Liver (tissue), 9 donors: Measurements from ENCODE around the gene SOCS3. TPM values are rescaled to one million over a fixed set of nuclear protein-coding genes. Genes with fewer than 3 reads are reported as not detected.

Experiments
- DNase-seq: peaks from one replicate; pipeline ENCODE4 v3.0.0-alpha.2; 2017; ENCODE audit warnings: low spot score
- H3K27ac ChIP-seq, 2 donors: one replicate each; pipeline ENCODE4 v1.7.0; 2013; ENCODE audit warnings: inconsistent platforms in 2 of 2, low read length in 2 of 2, control low read depth in 1 of 2, low read depth in 1 of 2, mild to moderate bottlenecking in 1 of 2
- H3K27me3 ChIP-seq, 4 donors: one replicate each; pipeline versions ENCODE4 v1.6.1 to v1.7.0; 2013; ENCODE audit warnings: low read length in 3 of 4, inconsistent platforms in 1 of 4, mild to moderate bottlenecking in 1 of 4, moderate library complexity in 1 of 4; ENCODE audit not compliant: control insufficient read depth in 4 of 4, insufficient read depth in 4 of 4
- H3K36me3 ChIP-seq, 4 donors: one replicate each; pipeline versions ENCODE4 v1.6.1 to v1.7.0; 2013; ENCODE audit warnings: low read length in 3 of 4, mild to moderate bottlenecking in 3 of 4, low read depth in 1 of 4, moderate library complexity in 1 of 4; ENCODE audit not compliant: control insufficient read depth in 4 of 4, insufficient read depth in 3 of 4
- H3K4me1 ChIP-seq, 4 donors: one replicate each; pipeline versions ENCODE4 v1.6.1 to v1.7.0; 2013; ENCODE audit warnings: low read length in 3 of 4, mild to moderate bottlenecking in 3 of 4, moderate library complexity in 1 of 4; ENCODE audit not compliant: control insufficient read depth in 4 of 4, insufficient read depth in 4 of 4
- H3K4me3 ChIP-seq, 3 donors: one replicate each; pipeline versions ENCODE4 v1.6.1 to v1.7.0; 2013; ENCODE audit warnings: low read length in 3 of 3, control low read depth in 1 of 3, low read depth in 1 of 3, mild to moderate bottlenecking in 1 of 3
- H3K9ac ChIP-seq, 2 donors: one replicate each; pipeline ENCODE4 v1.7.0; 2013; ENCODE audit warnings: low read length in 2 of 2, mild to moderate bottlenecking in 2 of 2, moderate library complexity in 2 of 2, control low read depth in 1 of 2, low read depth in 1 of 2
- H3K9me3 ChIP-seq, 4 donors: one replicate each; pipeline versions ENCODE4 v1.6.1 to v1.7.0; 2013; ENCODE audit warnings: low read length in 3 of 4; ENCODE audit not compliant: control insufficient read depth in 4 of 4
- EGR1 ChIP-seq, 2 donors: IDR thresholded peaks; 2 replicates each; pipeline ENCODE4 v1.6.1; 2016 to 2018; ENCODE audit warnings: antibody characterized with exemption in 2 of 2, low read depth in 2 of 2
- FOXA1 ChIP-seq: IDR thresholded peaks from 2 replicates; pipeline ENCODE4 v1.6.1; 2016; ENCODE audit warnings: antibody characterized with exemption
- FOXA2 ChIP-seq: IDR thresholded peaks from 2 replicates; pipeline ENCODE4 v1.6.1; 2016; ENCODE audit warnings: antibody characterized with exemption
- GABPA ChIP-seq, 2 donors: IDR thresholded peaks in 1 of 2; conservative IDR thresholded peaks in 1 of 2; 2 replicates each; pipeline ENCODE4 v1.6.1; 2016; ENCODE audit warnings: antibody characterized with exemption in 2 of 2, mild to moderate bottlenecking in 1 of 2, moderate library complexity in 1 of 2
- JUND ChIP-seq, 2 donors: IDR thresholded peaks; 2 replicates each; pipeline ENCODE4 v1.6.1; 2016; ENCODE audit warnings: antibody characterized with exemption in 2 of 2
- NR2F2 ChIP-seq: IDR thresholded peaks from 2 replicates; pipeline ENCODE4 v1.6.1; 2016; ENCODE audit warnings: antibody characterized with exemption
- RXRA ChIP-seq, 2 donors: IDR thresholded peaks; 2 replicates each; pipeline ENCODE4 v1.6.1; 2017 to 2018; ENCODE audit warnings: antibody characterized with exemption in 2 of 2, mild to moderate bottlenecking in 1 of 2
- SP1 ChIP-seq: IDR thresholded peaks from 2 replicates; pipeline ENCODE4 v1.6.1; 2018; ENCODE audit warnings: antibody characterized with exemption, mild to moderate bottlenecking
- YY1 ChIP-seq: IDR thresholded peaks from 2 replicates; pipeline ENCODE4 v1.6.1; 2016; ENCODE audit warnings: antibody characterized with exemption, mild to moderate bottlenecking
- WGBS: extraction: QIAGEN DNeasy Blood & Tissue Kit; methylation state at CpG from one replicate; pipeline ENCODE4 v1.1.7; 2013; 5-methylcytosine and 5-hydroxymethylcytosine counted together
- polyA plus RNA-seq, 2 donors: library from polyadenylated mRNA; stranded (reverse) in 1 of 2; unstranded in 1 of 2; fragments of 200-250 nt in 1 of 2; fragments of >200 nt in 1 of 2; fragmentation: Nextera tagmentation in 1 of 2; extraction: Ambion mirVana in 1 of 2; gene quantifications; one replicate each; pipeline versions ENCODE4 v1.2.1 to v1.2.3, GENCODE V29; 2013 to 2015
- total RNA-seq, 2 donors: library from RNA; depleted of rRNA; stranded (reverse); fragments of >200 nt; gene quantifications; one replicate each; pipeline ENCODE4 v1.2.3, GENCODE V29; 2014
- TF ChIP-seq, protein P1 (sequence below): fragments of 150-350 bp; IDR thresholded peaks from 2 replicates; pipeline ENCODE4 v1.5.1; 2017; ENCODE audit warnings: improper control_type of control experiment, low read depth, low read length; ENCODE audit not compliant: missing input control
- TF ChIP-seq, protein P2 (sequence below): IDR thresholded peaks from 2 replicates; pipeline ENCODE4 v1.6.1; 2016; ENCODE audit warnings: antibody characterized with exemption, mild to moderate bottlenecking
- TF ChIP-seq, protein P3 (sequence below): IDR thresholded peaks from 2 replicates; pipeline ENCODE4 v1.6.1; 2016; ENCODE audit warnings: antibody characterized with exemption
- TF ChIP-seq, protein P4 (sequence below): IDR thresholded peaks from 2 replicates; pipeline ENCODE4 v1.6.1; 2016; ENCODE audit warnings: antibody characterized with exemption
- donor health status: healthy.
- donor health status: healthy.
- donor health status: healthy.
- donor health status: healthy.
- donor health status: healthy.

The SOCS3 gene
- total and polyA plus RNA-seq, 4 donors = 12.2 to 48.0 (median 18.3) TPM

DNA sequence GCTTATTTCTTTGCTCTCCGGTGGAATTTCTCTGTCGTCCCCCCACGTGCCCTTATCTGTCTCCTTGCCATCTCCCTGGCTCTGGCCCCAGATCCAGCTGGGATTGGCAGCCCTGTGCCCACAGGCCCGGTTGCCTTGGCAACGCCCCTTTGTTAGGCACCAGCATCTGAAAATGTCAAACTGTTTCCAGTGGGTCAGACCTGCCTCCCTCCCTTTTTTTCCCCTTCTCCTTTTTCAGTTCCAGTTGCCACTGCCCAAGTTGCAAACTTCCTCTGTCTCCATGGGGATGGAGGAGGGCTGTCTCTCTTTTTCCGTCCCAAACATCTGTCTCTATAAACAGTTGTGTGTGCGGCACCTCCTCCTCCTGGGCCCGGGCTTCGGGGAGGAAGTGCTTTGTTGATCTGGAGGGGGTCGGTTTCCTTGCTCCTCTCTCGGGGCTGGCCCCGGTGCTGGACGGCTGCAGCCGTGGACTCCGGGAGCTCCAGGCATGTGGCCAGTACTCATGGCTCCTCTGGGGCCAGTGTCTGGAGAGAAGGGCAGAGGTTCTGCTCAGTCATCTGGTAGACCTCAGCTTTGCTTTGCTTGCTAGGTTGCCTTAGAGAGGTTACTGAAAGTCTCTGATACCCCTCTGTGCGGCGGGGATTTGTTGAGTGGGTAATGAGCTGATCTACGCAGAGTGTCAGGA, 35.3 kb downstream of the SOCS3 start (continued):
- TF ChIP-seq, protein P1, sequence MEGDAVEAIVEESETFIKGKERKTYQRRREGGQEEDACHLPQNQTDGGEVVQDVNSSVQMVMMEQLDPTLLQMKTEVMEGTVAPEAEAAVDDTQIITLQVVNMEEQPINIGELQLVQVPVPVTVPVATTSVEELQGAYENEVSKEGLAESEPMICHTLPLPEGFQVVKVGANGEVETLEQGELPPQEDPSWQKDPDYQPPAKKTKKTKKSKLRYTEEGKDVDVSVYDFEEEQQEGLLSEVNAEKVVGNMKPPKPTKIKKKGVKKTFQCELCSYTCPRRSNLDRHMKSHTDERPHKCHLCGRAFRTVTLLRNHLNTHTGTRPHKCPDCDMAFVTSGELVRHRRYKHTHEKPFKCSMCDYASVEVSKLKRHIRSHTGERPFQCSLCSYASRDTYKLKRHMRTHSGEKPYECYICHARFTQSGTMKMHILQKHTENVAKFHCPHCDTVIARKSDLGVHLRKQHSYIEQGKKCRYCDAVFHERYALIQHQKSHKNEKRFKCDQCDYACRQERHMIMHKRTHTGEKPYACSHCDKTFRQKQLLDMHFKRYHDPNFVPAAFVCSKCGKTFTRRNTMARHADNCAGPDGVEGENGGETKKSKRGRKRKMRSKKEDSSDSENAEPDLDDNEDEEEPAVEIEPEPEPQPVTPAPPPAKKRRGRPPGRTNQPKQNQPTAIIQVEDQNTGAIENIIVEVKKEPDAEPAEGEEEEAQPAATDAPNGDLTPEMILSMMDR = no peak
- no peak for TF ChIP-seq EGR1 (IDR thresholded peaks at IDR 0.05; ENCODE audit: low read depth in 2 of 2)
- peak in 1 of 2 donors; percentile 10 for TF ChIP-seq GABPA (IDR thresholded peaks at IDR 0.05 in 1 of 2, conservative IDR thresholded peaks at IDR 0.05 in 1 of 2)
- TF ChIP-seq YY1 = peak; percentile 24
- no peak for TF ChIP-seq RXRA (IDR thresholded peaks at IDR 0.05)
- TF ChIP-seq NR2F2 = peak; percentile 80
- TF ChIP-seq FOXA1 = no peak

GRCh38 chr17:78323826-78324390, 36.0 kb downstream of the SOCS3 start:
- DNase-seq = no peak
- H3K4me1 ChIP-seq = peaks cover 0 to 8% (median 3%) of the 10 kb centered on the region in 4 donors
- H3K36me3 ChIP-seq = no peaks in the 10 kb centered on the region
- no peaks in the 10 kb centered on the region for H3K9me3 ChIP-seq
- H3K4me3 ChIP-seq = no peak overlapping the region
- no peaks in the 10 kb centered on the region for H3K27me3 ChIP-seq
- WGBS = 76% methylated on average over 7 of the region's 7 CpGs
- peak overlapping the region; percentile 83 for H3K27ac ChIP-seq
- H3K9ac ChIP-seq = no peak overlapping the region
- TF ChIP-seq FOXA2 = no peak
- TF ChIP-seq FOXA1 = no peak
- TF ChIP-seq, protein P2, sequence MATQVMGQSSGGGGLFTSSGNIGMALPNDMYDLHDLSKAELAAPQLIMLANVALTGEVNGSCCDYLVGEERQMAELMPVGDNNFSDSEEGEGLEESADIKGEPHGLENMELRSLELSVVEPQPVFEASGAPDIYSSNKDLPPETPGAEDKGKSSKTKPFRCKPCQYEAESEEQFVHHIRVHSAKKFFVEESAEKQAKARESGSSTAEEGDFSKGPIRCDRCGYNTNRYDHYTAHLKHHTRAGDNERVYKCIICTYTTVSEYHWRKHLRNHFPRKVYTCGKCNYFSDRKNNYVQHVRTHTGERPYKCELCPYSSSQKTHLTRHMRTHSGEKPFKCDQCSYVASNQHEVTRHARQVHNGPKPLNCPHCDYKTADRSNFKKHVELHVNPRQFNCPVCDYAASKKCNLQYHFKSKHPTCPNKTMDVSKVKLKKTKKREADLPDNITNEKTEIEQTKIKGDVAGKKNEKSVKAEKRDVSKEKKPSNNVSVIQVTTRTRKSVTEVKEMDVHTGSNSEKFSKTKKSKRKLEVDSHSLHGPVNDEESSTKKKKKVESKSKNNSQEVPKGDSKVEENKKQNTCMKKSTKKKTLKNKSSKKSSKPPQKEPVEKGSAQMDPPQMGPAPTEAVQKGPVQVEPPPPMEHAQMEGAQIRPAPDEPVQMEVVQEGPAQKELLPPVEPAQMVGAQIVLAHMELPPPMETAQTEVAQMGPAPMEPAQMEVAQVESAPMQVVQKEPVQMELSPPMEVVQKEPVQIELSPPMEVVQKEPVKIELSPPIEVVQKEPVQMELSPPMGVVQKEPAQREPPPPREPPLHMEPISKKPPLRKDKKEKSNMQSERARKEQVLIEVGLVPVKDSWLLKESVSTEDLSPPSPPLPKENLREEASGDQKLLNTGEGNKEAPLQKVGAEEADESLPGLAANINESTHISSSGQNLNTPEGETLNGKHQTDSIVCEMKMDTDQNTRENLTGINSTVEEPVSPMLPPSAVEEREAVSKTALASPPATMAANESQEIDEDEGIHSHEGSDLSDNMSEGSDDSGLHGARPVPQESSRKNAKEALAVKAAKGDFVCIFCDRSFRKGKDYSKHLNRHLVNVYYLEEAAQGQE = no peak
- TF ChIP-seq EGR1 (IDR thresholded peaks at IDR 0.05; ENCODE audit: low read depth in 2 of 2) = no peak
- TF ChIP-seq JUND (IDR thresholded peaks at IDR 0.05) = no peak
- no peak for TF ChIP-seq NR2F2

DNA sequence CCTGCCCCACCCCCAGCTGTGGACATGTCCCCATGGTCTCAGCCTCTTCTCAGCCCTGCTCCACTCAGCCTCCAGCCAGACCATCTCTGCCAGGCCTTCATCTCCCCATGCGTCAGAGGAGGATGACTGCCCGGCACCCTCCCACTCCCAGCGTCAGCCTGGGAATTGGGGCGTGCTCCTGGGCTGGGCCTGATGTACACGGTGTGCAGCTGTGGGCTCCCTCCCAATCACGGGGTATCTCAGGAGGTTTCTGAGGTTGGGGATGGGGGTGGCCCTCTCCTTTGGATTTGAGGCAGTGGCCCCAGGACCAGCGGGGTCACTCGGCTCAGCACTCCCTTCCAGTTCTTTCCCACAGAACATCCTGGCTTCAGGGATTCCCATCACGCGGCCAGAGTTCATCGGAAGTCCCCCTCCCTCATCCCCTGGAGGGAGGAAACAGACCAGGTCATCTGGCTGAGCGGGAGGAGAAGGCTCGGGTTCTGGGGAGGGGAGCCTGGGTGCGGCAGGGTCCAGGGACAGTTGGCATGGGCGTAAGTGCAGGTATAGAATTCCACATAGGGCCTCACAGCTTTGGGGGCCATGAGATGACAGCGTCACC, 36.9 kb downstream of the SOCS3 start:
- H3K36me3 ChIP-seq = no peaks in the 10 kb centered on the region
- H3K4me3 ChIP-seq = no peak overlapping the region
- H3K9me3 ChIP-seq = no peaks in the 10 kb centered on the region
- peak overlapping the region; percentile 83 for H3K27ac ChIP-seq
- H3K4me1 ChIP-seq = peaks cover 0 to 8% (median 3%) of the 10 kb centered on the region in 4 donors
- no peak overlapping the region for H3K9ac ChIP-seq
- no peak for TF ChIP-seq JUND (IDR thresholded peaks at IDR 0.05)
- TF ChIP-seq, protein P3, sequence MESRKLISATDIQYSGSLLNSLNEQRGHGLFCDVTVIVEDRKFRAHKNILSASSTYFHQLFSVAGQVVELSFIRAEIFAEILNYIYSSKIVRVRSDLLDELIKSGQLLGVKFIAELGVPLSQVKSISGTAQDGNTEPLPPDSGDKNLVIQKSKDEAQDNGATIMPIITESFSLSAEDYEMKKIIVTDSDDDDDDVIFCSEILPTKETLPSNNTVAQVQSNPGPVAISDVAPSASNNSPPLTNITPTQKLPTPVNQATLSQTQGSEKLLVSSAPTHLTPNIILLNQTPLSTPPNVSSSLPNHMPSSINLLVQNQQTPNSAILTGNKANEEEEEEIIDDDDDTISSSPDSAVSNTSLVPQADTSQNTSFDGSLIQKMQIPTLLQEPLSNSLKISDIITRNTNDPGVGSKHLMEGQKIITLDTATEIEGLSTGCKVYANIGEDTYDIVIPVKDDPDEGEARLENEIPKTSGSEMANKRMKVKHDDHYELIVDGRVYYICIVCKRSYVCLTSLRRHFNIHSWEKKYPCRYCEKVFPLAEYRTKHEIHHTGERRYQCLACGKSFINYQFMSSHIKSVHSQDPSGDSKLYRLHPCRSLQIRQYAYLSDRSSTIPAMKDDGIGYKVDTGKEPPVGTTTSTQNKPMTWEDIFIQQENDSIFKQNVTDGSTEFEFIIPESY = no peak
- TF ChIP-seq, protein P4, sequence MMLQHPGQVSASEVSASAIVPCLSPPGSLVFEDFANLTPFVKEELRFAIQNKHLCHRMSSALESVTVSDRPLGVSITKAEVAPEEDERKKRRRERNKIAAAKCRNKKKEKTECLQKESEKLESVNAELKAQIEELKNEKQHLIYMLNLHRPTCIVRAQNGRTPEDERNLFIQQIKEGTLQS = no peak
- peak; percentile 57 for TF ChIP-seq NR2F2
- TF ChIP-seq RXRA (IDR thresholded peaks at IDR 0.05) = peak in 1 of 2 donors; percentile 39
- peak; percentile 12 for TF ChIP-seq SP1
- no peak for DNase-seq
- 75% methylated on average over 16 of the region's 16 CpGs for WGBS
- H3K27me3 ChIP-seq = no peaks in the 10 kb centered on the region
